Measurements from ENCODE around the gene TIPIN.
A peak's percentile ranks its signal among the peaks of the same experiment; 100 is the strongest.
"Not testable (repeated sequence)": the region's sequence is repeated elsewhere in the genome, so short reads cannot be mapped to it uniquely, and the experiment has no call there.

The TIPIN gene

GRCh38 chr15:66386204-66387123, 30.0 kb upstream of the TIPIN start, which contains the start of gene MAP2K1:
MAP2K1 (plus strand) TSS chr15:66386912; CDS start chr15:66387348, 436 bp downstream.
- H3K27ac ChIP-seq (ENCODE audit: poor library complexity, severe bottlenecking), result peak within 1 kb of the TSS; percentile 97
- H3K4me1 ChIP-seq (ENCODE audit: insufficient read depth, poor library complexity, severe bottlenecking), result peaks cover 35% of the 10 kb centered on the region
- H3K27me3 ChIP-seq (ENCODE audit: insufficient read depth, poor library complexity, severe bottlenecking), result no peaks in the 10 kb centered on the region
- H3K9me3 ChIP-seq (ENCODE audit: severe bottlenecking), result no peaks in the 10 kb centered on the region
- H3K36me3 ChIP-seq (ENCODE audit: low read depth), result peaks cover 20% of the 10 kb centered on the region
- DNase-seq (ENCODE audit: low spot score), result peak; percentile 99
- peak; percentile 97 for TF ChIP-seq CTCF (IDR thresholded peaks at IDR 0.05; ENCODE audit: poor library complexity, severe bottlenecking)
- peak; percentile 76 for ATAC-seq (ENCODE audit: low read depth)
- H3K4me3 ChIP-seq (ENCODE audit: severe bottlenecking), result peak within 1 kb of the TSS; percentile 74

GRCh38 chr15:66381376-66381775, 24.9 kb upstream of the TIPIN start:
- H3K4me1 ChIP-seq (ENCODE audit: insufficient read depth, poor library complexity, severe bottlenecking); H3K27ac ChIP-seq (ENCODE audit: poor library complexity, severe bottlenecking); ATAC-seq (ENCODE audit: low read depth); H3K9me3 ChIP-seq (ENCODE audit: severe bottlenecking); DNase-seq (ENCODE audit: low spot score); H3K4me3 ChIP-seq (ENCODE audit: severe bottlenecking); H3K27me3 ChIP-seq (ENCODE audit: insufficient read depth, poor library complexity, severe bottlenecking); H3K36me3 ChIP-seq (ENCODE audit: low read depth): not testable (repeated sequence)

GRCh38 chr15:66378814-66379430, 22.4 kb upstream of the TIPIN start:
- H3K36me3 ChIP-seq (ENCODE audit: low read depth), result no peaks in the 10 kb centered on the region
- ATAC-seq (ENCODE audit: low read depth) (no peak), DNase-seq (ENCODE audit: low spot score) (no peak)
- H3K27ac ChIP-seq (ENCODE audit: poor library complexity, severe bottlenecking), result no peak overlapping the region
- no peak overlapping the region for H3K4me3 ChIP-seq (ENCODE audit: severe bottlenecking)
- H3K9me3 ChIP-seq (ENCODE audit: severe bottlenecking), result peaks cover 3% of the 10 kb centered on the region
- no peak for TF ChIP-seq CTCF (IDR thresholded peaks at IDR 0.05; ENCODE audit: poor library complexity, severe bottlenecking)
- H3K4me1 ChIP-seq (ENCODE audit: insufficient read depth, poor library complexity, severe bottlenecking), result peaks cover 3% of the 10 kb centered on the region
- H3K27me3 ChIP-seq (ENCODE audit: insufficient read depth, poor library complexity, severe bottlenecking), result no peaks in the 10 kb centered on the region

- Histone ChIP-seq H3K9me3 (ENCODE audit: severe bottlenecking) (peaks cover 5% of the 10 kb centered on the region), H3K4me3 (ENCODE audit: severe bottlenecking) (no peak overlapping the region), H3K27ac (ENCODE audit: poor library complexity, severe bottlenecking) (no peak overlapping the region), H3K4me1 (ENCODE audit: insufficient read depth, poor library complexity, severe bottlenecking) (peaks cover 22% of the 10 kb centered on the region), H3K27me3 (ENCODE audit: insufficient read depth, poor library complexity, severe bottlenecking) (no peaks in the 10 kb centered on the region), H3K36me3 (ENCODE audit: low read depth) (no peaks in the 10 kb centered on the region)
- ATAC-seq (ENCODE audit: low read depth) (no peak), DNase-seq (ENCODE audit: low spot score) (no peak)
- TF ChIP-seq CTCF (IDR thresholded peaks at IDR 0.05; ENCODE audit: poor library complexity, severe bottlenecking), result no peak
Measured at GRCh38 chr15:66374179-66374578, 17.7 kb upstream of the TIPIN start.

GRCh38 chr15:66369773-66370651, 13.5 kb upstream of the TIPIN start:
- no peak overlapping the region for H3K4me3 ChIP-seq (ENCODE audit: severe bottlenecking)
- no peaks in the 10 kb centered on the region for H3K27me3 ChIP-seq (ENCODE audit: insufficient read depth, poor library complexity, severe bottlenecking)
- H3K9me3 ChIP-seq (ENCODE audit: severe bottlenecking), result peaks cover 5% of the 10 kb centered on the region
- ATAC-seq (ENCODE audit: low read depth) (peak; percentile 56), DNase-seq (ENCODE audit: low spot score) (no peak)
- no peak for TF ChIP-seq CTCF (IDR thresholded peaks at IDR 0.05; ENCODE audit: poor library complexity, severe bottlenecking)
- H3K27ac ChIP-seq (ENCODE audit: poor library complexity, severe bottlenecking), result peak overlapping the region; percentile 53
- peaks cover 24% of the 10 kb centered on the region for H3K4me1 ChIP-seq (ENCODE audit: insufficient read depth, poor library complexity, severe bottlenecking)
- H3K36me3 ChIP-seq (ENCODE audit: low read depth), result no peaks in the 10 kb centered on the region
